Muscle layer of duodenum (tissue), 2 donors: ENCODE data around the gene SPO11.

Experiments used
- H3K27ac ChIP-seq: one replicate; pipeline ENCODE4 v1.7.0; 2013; ENCODE audit warnings: mild to moderate bottlenecking, low read length
- H3K27me3 ChIP-seq: one replicate; pipeline ENCODE4 v1.7.0; 2013; ENCODE audit warnings: low read depth, mild to moderate bottlenecking, control low read depth, low read length
- H3K36me3 ChIP-seq, 2 donors: one replicate each; pipeline ENCODE4 v1.7.0; 2013; ENCODE audit warnings: low read length in 2 of 2, control low read depth in 1 of 2, mild to moderate bottlenecking in 1 of 2; ENCODE audit not compliant: insufficient read depth in 2 of 2, control insufficient read depth in 1 of 2
- H3K4me1 ChIP-seq, 2 donors: one replicate each; pipeline ENCODE4 v1.7.0; 2013; ENCODE audit warnings: low read length in 2 of 2, mild to moderate bottlenecking in 2 of 2, control low read depth in 1 of 2, moderate library complexity in 1 of 2; ENCODE audit not compliant: insufficient read depth in 2 of 2, control insufficient read depth in 1 of 2
- H3K4me3 ChIP-seq, 2 donors: one replicate each; pipeline ENCODE4 v1.7.0; 2013; ENCODE audit warnings: low read length in 2 of 2, low read depth in 1 of 2, mild to moderate bottlenecking in 1 of 2
- H3K9me3 ChIP-seq, 2 donors: one replicate each; pipeline ENCODE4 v1.7.0; 2013; ENCODE audit warnings: low read length in 2 of 2, control low read depth in 1 of 2, mild to moderate bottlenecking in 1 of 2; ENCODE audit not compliant: control insufficient read depth in 1 of 2
- donor health status: healthy.

SPO11 gene

GRCh38 chr20:57312138-57312537 is 17.5 kb upstream of the SPO11 start:
- Histone ChIP-seq H3K4me1 (no peaks in the 10 kb centered on the region), H3K36me3 (no peaks in the 10 kb centered on the region), H3K27me3 (no peaks in the 10 kb centered on the region), H3K27ac (no peak overlapping the region), H3K4me3 (no peak overlapping the region), H3K9me3 (no peaks in the 10 kb centered on the region)

GRCh38 chr20:57313230-57313629 is 16.4 kb upstream of the SPO11 start:
- H3K4me1 ChIP-seq, result no peaks in the 10 kb centered on the region

GRCh38 chr20:57313951-57314350 is 15.7 kb upstream of the SPO11 start:
- H3K27ac ChIP-seq, result no peak overlapping the region
- H3K4me3 ChIP-seq, result no peak overlapping the region
- no peaks in the 10 kb centered on the region for H3K9me3 ChIP-seq
- no peaks in the 10 kb centered on the region for H3K27me3 ChIP-seq
- H3K4me1 ChIP-seq, result no peaks in the 10 kb centered on the region
- H3K36me3 ChIP-seq, result no peaks in the 10 kb centered on the region

More at GRCh38 chr20:57313230-57313629, 16.4 kb upstream of the SPO11 start:
- no peaks in the 10 kb centered on the region for H3K36me3 ChIP-seq
- no peaks in the 10 kb centered on the region for H3K9me3 ChIP-seq
- H3K27me3 ChIP-seq, result no peaks in the 10 kb centered on the region
- H3K4me3 ChIP-seq, result no peak overlapping the region
- no peak overlapping the region for H3K27ac ChIP-seq

DNA sequence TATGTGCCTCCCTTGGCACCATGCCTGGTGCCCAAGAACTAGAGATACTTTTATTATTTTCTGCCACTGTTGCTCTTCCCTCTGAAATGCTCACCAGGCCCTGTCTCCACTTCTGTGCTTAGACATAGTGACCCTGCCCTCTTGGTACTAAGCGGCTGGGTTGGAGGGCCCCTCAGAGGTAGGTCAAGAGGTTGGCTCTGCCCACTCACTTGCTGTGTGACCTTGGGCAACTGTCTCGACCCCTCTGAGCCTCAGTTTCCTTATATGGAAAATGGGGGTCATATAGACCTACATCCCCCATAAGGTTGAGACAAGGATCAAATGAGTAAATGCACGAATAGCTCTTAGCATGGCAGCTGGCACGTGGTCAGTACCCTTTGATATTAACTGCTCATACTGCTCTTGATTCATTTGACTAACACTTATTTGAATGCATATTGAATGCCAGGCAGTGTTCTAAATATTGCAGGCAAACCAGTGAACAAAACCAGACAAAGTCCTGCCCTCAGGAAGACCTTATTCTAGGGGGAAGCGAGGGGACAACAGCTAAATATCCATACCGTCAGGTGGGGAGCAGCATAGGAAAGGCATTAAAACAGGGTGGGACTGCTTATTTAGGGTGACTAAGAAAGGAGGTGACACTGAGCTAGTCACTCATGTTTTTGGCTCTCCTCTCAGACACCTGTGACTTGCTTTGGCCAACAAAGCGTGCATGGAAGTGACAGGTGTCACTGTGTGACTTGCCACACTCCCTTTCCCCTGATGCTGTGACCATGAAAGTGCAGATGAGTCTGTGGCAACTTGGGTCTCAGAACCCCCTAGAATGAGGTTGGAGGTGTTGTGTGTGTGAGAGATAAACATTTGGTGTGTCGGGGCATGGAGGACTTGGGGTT is 14.3 kb upstream of the SPO11 start:
- Histone ChIP-seq H3K4me3 (no peak overlapping the region), H3K27ac (no peak overlapping the region), H3K27me3 (no peaks in the 10 kb centered on the region), H3K4me1 (no peaks in the 10 kb centered on the region), H3K36me3 (no peaks in the 10 kb centered on the region), H3K9me3 (no peaks in the 10 kb centered on the region)

- H3K4me3 ChIP-seq, result no peak overlapping the region
- no peaks in the 10 kb centered on the region for H3K9me3 ChIP-seq
- no peaks in the 10 kb centered on the region for H3K4me1 ChIP-seq
- H3K27ac ChIP-seq, result no peak overlapping the region
- H3K27me3 ChIP-seq, result no peaks in the 10 kb centered on the region
- H3K36me3 ChIP-seq, result no peaks in the 10 kb centered on the region
These were observed 13.6 kb upstream of the SPO11 start for GRCh38 chr20:57315976-57316480.

DNA sequence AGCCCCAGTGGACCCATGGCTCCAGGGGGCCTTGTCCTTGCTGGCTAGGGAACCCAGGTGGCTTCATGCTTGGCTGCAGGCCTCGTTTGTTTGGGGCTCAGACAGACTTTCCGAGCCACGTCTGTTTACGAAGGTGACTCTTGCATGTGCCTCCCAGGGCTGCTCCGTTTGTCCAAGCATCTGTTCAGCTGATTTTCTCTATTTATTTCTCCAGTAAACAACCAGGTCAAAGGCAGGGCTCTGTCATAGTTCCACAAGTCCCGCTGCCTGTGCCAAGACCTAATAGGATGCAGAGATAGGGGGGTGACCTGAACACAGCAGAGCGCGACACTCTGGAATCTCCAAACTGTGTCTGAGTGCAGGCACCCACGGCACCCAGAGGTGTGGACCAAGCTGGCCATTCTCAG is 12.8 kb upstream of the SPO11 start:
- H3K27ac ChIP-seq, result no peak overlapping the region
- H3K4me1 ChIP-seq, result no peaks in the 10 kb centered on the region
- H3K9me3 ChIP-seq, result no peaks in the 10 kb centered on the region
- H3K4me3 ChIP-seq, result no peak overlapping the region
- no peaks in the 10 kb centered on the region for H3K27me3 ChIP-seq
- H3K36me3 ChIP-seq, result no peaks in the 10 kb centered on the region

GRCh38 chr20:57317316-57317788 is 12.3 kb upstream of the SPO11 start:
- Histone ChIP-seq H3K9me3 (no peaks in the 10 kb centered on the region), H3K4me1 (no peaks in the 10 kb centered on the region)

GRCh38 chr20:57317789-57318371 is 11.7 kb upstream of the SPO11 start:
- Histone ChIP-seq H3K9me3 (no peaks in the 10 kb centered on the region), H3K4me3 (no peak overlapping the region), H3K27me3 (no peaks in the 10 kb centered on the region), H3K4me1 (no peaks in the 10 kb centered on the region), H3K36me3 (no peaks in the 10 kb centered on the region), H3K27ac (no peak overlapping the region)

More at GRCh38 chr20:57317316-57317788, 12.3 kb upstream of the SPO11 start:
- Histone ChIP-seq H3K36me3 (no peaks in the 10 kb centered on the region), H3K27me3 (no peaks in the 10 kb centered on the region), H3K27ac (no peak overlapping the region), H3K4me3 (no peak overlapping the region)

- Histone ChIP-seq H3K9me3 (no peaks in the 10 kb centered on the region), H3K4me3 (no peak overlapping the region), H3K27me3 (no peaks in the 10 kb centered on the region), H3K27ac (no peak overlapping the region), H3K36me3 (no peaks in the 10 kb centered on the region), H3K4me1 (no peaks in the 10 kb centered on the region)
These were observed 10.0 kb upstream of the SPO11 start for GRCh38 chr20:57319584-57319983.

GRCh38 chr20:57320358-57320757 is 9.2 kb upstream of the SPO11 start:
- Histone ChIP-seq H3K36me3 (no peaks in the 10 kb centered on the region), H3K9me3 (no peaks in the 10 kb centered on the region), H3K27me3 (no peaks in the 10 kb centered on the region), H3K4me1 (no peaks in the 10 kb centered on the region), H3K27ac (no peak overlapping the region), H3K4me3 (no peak overlapping the region)

- Histone ChIP-seq H3K27me3 (no peaks in the 10 kb centered on the region), H3K27ac (no peak overlapping the region), H3K4me1 (no peaks in the 10 kb centered on the region), H3K4me3 (no peak overlapping the region), H3K36me3 (no peaks in the 10 kb centered on the region), H3K9me3 (no peaks in the 10 kb centered on the region)
These were observed 8.5 kb upstream of the SPO11 start for GRCh38 chr20:57321142-57321541.
